K562 (cell line): Measurements from ENCODE around the gene CBFA2T3. TPM values are rescaled to one million over a fixed set of nuclear protein-coding genes. Genes with fewer than 3 reads are reported as not detected.

Experiments used
- ATAC-seq: fragments of 200-7000 bp; cut with Tn5 transposase; 3 replicates; pipeline ENCODE4 v1.9.1; 2020; ENCODE audit warnings: moderate library complexity
- BruUV-seq: library from RNA; stranded (reverse); fragments of 400-500 nt; replicated peaks from 2 replicates; lab custom pipeline; 2021; lab: Mats Ljungman, UMichigan
- CTCF ChIA-PET: fragments of 300-600 bp; formaldehyde crosslinking; extraction: SDS; loops from one replicate; lab custom pipeline; 2021; ENCODE audit warnings: low intra/inter-chr PET ratio; lab: Yijun Ruan, JAX
- POLR2A ChIA-PET: fragments of 300-600, 350-650 bp; sonication (Branson Sonifier 250); formaldehyde crosslinking; extraction: SDS; loops from one replicate; lab custom pipeline; 2021; ENCODE audit warnings: antibody characterized with exemption, inconsistent platforms; lab: Yijun Ruan, JAX
- DNase-seq, 4 experiments: peaks; one replicate each; pipeline versions ENCODE4 v3.0.0 to v3.0.0-alpha.2; 2011 to 2018; ENCODE audit warnings: low spot score in 3 of 4, mixed read lengths in 3 of 4; ENCODE audit errors: extremely low read depth in 1 of 4
- FAIRE-seq: peaks from 2 replicates; lab custom pipeline; 2011; peaks lifted over from hg19 to GRCh38; lab: Jason Lieb, UNC
- H2AFZ ChIP-seq: 2 replicates; pipeline ENCODE4 v1.6.0; 2011; ENCODE audit warnings: low read depth, low read length, control low read depth, inconsistent platforms
- H3K27ac ChIP-seq: fragments of 200-600 bp; 3 replicates; pipeline ENCODE4 v1.8.0; 2011; ENCODE audit warnings: low read depth, mild to moderate bottlenecking, control low read depth, inconsistent platforms, low read length, moderate library complexity, mixed read lengths; ENCODE audit errors: extremely low read depth
- H3K27me3 ChIP-seq, 2 experiments: fragments of 300-600 bp in 1 of 2; 2 replicates in 1 of 2; 3 replicates in 1 of 2; pipeline versions ENCODE4 v1.6.0 to v1.8.0; 2011; ENCODE audit warnings: inconsistent platforms in 2 of 2, low read length in 2 of 2, mild to moderate bottlenecking in 1 of 2, mixed read lengths in 1 of 2, moderate library complexity in 1 of 2; ENCODE audit not compliant: control insufficient read depth in 2 of 2, insufficient read depth in 2 of 2
- H3K36me3 ChIP-seq: fragments of 300-600 bp; 3 replicates; pipeline ENCODE4 v1.8.0; 2011; ENCODE audit warnings: mild to moderate bottlenecking, low read length, inconsistent platforms; ENCODE audit not compliant: control insufficient read depth, insufficient read depth
- H3K4me1 ChIP-seq, 2 experiments: fragments of 200-600 bp in 1 of 2; replicated peaks in 1 of 2; 2 replicates in 1 of 2; 3 replicates in 1 of 2; pipeline versions ENCODE4 v1.5.1 to v1.8.0; 2011; ENCODE audit warnings: inconsistent platforms in 2 of 2, low read length in 2 of 2, mild to moderate bottlenecking in 1 of 2, mixed read lengths in 1 of 2, moderate library complexity in 1 of 2; ENCODE audit not compliant: control insufficient read depth in 2 of 2, insufficient read depth in 2 of 2
- H3K4me2 ChIP-seq: 2 replicates; pipeline ENCODE4 v1.6.1; 2011; ENCODE audit warnings: low read length, control low read depth, inconsistent platforms, mixed read lengths; ENCODE audit not compliant: insufficient read depth
- H3K4me3 ChIP-seq: fragments of 200-600 bp; sonication (generic), shearing (Covaris generic); 2 replicates; pipeline ENCODE4 v1.5.1; 2016; ENCODE audit warnings: control low read depth, inconsistent platforms
- H3K79me2 ChIP-seq: fragments of 200-600 bp; 3 replicates; pipeline ENCODE4 v1.8.0; 2011; ENCODE audit warnings: low read length, inconsistent platforms; ENCODE audit not compliant: control insufficient read depth, insufficient read depth
- H3K9ac ChIP-seq, 2 experiments: 2 replicates each; pipeline versions ENCODE4 v1.6.0 to v1.6.1; 2011; ENCODE audit warnings: low read depth in 2 of 2, low read length in 2 of 2, control low read depth in 1 of 2, inconsistent platforms in 1 of 2, mild to moderate bottlenecking in 1 of 2, mixed read lengths in 1 of 2; ENCODE audit not compliant: insufficient read depth in 1 of 2
- H3K9me1 ChIP-seq: one replicate; pipeline ENCODE4 v1.6.0; 2011; ENCODE audit warnings: inconsistent platforms, mild to moderate bottlenecking, low read length, moderate library complexity; ENCODE audit not compliant: control insufficient read depth, insufficient read depth
- H3K9me3 ChIP-seq: replicated peaks from 2 replicates; pipeline ENCODE4 v1.5.1; 2011; ENCODE audit warnings: low read depth, low read length, inconsistent platforms; ENCODE audit not compliant: control insufficient read depth, insufficient read depth
- H4K20me1 ChIP-seq: replicated peaks from 2 replicates; pipeline ENCODE4 v1.6.1; 2011; ENCODE audit warnings: low read length, inconsistent platforms, mixed read lengths; ENCODE audit not compliant: control insufficient read depth, insufficient read depth
- HMG20B ChIP-seq: fragments of 250-450 bp; sonication (Bioruptor Pico); IDR thresholded peaks from 2 replicates; pipeline ENCODE4 v1.5.0; 2021; ENCODE audit warnings: mild to moderate bottlenecking
- PHB ChIP-seq: fragments of 250-450 bp; sonication (Bioruptor Pico); IDR thresholded peaks from 2 replicates; pipeline ENCODE4 v1.5.0; 2021
- RBBP5 ChIP-seq: fragments of 200-600 bp; sonication (generic); IDR thresholded peaks from 2 replicates; pipeline ENCODE4 v1.6.1; 2012; ENCODE audit warnings: borderline replicate concordance, mild to moderate bottlenecking, low read length, control low read depth, inconsistent platforms; ENCODE audit not compliant: insufficient read depth, poor library complexity, severe bottlenecking
- YY1 ChIP-seq, 3 experiments: IDR thresholded peaks; 2 replicates each; pipeline ENCODE4 v1.6.1; 2011; ENCODE audit warnings: low read length in 2 of 3, mild to moderate bottlenecking in 2 of 3, moderate library complexity in 2 of 3, borderline replicate concordance in 1 of 3, control low read depth in 1 of 3, low read depth in 1 of 3; ENCODE audit not compliant: insufficient read depth in 3 of 3, insufficient replicate concordance in 2 of 3, control insufficient read depth in 1 of 3, insufficient read length in 1 of 3; ENCODE audit errors: extremely low read depth in 1 of 3
- ZNF740 ChIP-seq, 3 experiments: fragments of 200-800 bp in 1 of 3; sonication (Bioruptor generic) in 1 of 3; sonication (generic) in 1 of 3; formaldehyde crosslinking in 1 of 3; IDR thresholded peaks; 2 replicates each; pipeline versions ENCODE4 v1.6.1 to v1.8.0; 2016 to 2022; ENCODE audit warnings: mild to moderate bottlenecking in 2 of 3, missing compliant biosample characterization in 2 of 3, missing genetic modification characterization in 2 of 3, missing genetic modification reagents in 1 of 3
- WGBS: fragments of 100-300 bp; shearing (Covaris generic); methylation state at CpG from one replicate; pipeline ENCODE4 v1.1.6; 2016; ENCODE audit warnings: low coverage, mixed read lengths; ENCODE audit not compliant: insufficient coverage; ENCODE audit errors: missing lambda C conversion rate; 5-methylcytosine and 5-hydroxymethylcytosine counted together
- in situ Hi-C: fragments of 300-500 bp; cut with MboI; formaldehyde crosslinking; loops from 4 replicates; pipeline ENCODE4 v1.15.0; 2018; ENCODE audit warnings: inconsistent platforms, mixed read lengths
- intact Hi-C: fragments of 100-400 bp; cut with micrococcal nuclease; formaldehyde crosslinking; loops from 2 replicates; pipeline ENCODE4 v1.14.2; 2022
- polyA plus RNA-seq, 8 experiments: library from polyadenylated mRNA; depleted of rRNA in 4 of 8; stranded (reverse) in 5 of 8; unstranded in 3 of 8; fragments of >200 nt; fragmentation: Nextera tagmentation in 2 of 8; fragmentation: Illumina TruSeq in 1 of 8; extraction: Ambion mirVana in 2 of 8; extraction: Trizol in 1 of 8; gene quantifications; 2 replicates each; pipeline versions ENCODE4 v1.2.1 to v1.2.3, GENCODE V29; 2011 to 2014; ENCODE audit warnings: inconsistent platforms in 1 of 8, missing spikeins in 1 of 8
- total RNA-seq, 7 experiments: library from RNA; depleted of rRNA in 6 of 7; stranded (reverse); fragments of >200 nt in 6 of 7; fragmentation: Illumina TruSeq in 2 of 7; extraction: Trizol in 2 of 7; gene quantifications; 2 replicates each; pipeline versions ENCODE4 v1.2.1 to v1.2.3, GENCODE V29; 2011 to 2021; ENCODE audit warnings: low replicate concordance in 1 of 7

The CBFA2T3 gene
- total and polyA plus RNA-seq, 9 of the 15 experiments (the other 6 are each of a cell fraction or from before 2014, with no cell fraction given), result 2.3 to 145 (median 6.7) TPM

DNA sequence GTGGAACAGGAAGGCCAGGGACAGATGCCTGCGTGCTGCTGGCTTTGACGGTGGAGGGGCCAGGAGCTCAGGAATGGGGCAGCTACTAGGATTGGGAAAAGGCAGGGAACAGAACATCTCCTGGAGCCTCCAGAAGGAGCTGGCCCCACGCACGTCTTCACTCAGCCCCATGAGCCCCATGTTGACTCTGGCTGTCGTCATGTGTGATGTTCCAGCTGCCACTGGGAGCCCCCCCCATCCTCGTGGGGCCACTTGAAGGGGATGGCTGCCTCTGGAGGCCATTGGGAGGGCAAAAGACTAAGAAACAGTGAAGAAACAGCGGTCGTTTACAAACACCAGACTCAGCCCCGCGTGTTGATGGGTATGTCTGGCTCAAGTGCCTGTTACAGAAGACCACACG lies 146.7 kb downstream of the CBFA2T3 start:
- ATAC-seq (no peak; the same call in 2 of the 3 replicates), FAIRE-seq (no peak), DNase-seq (no peak)
- Histone ChIP-seq H3K9ac (no peak overlapping the region; a peak in 1 of 4 replicates), H3K4me3 (no peak overlapping the region), H3K9me1 (no peaks in the 10 kb centered on the region), H3K4me2 (no peak overlapping the region), H3K79me2 (no peaks in the 10 kb centered on the region), H4K20me1 (no peaks in the 10 kb centered on the region; the same call in 1 of the 2 replicates), H3K27ac (no peak overlapping the region), H3K9me3 (no peaks in the 10 kb centered on the region), H3K27me3 (no peaks in the 10 kb centered on the region), H3K36me3 (no peaks in the 10 kb centered on the region), H2AFZ (no peak overlapping the region), H3K4me1 (peaks cover 0 to 50% of the 10 kb centered on the region in 2 experiments; a peak in 2 of 5 replicates)
- intact Hi-C loops (no loop called here), in situ Hi-C loops (no loop called here)
- CTCF ChIA-PET, result no interaction called here
- POLR2A ChIA-PET, result interaction anchor here (1.5 kb wide), 1 partner anchor 10 kb away, joined by 6 read pairs; no protein-coding TSS in a partner anchor
- no TSS peak for BruUV-seq
- WGBS, result 49% methylated on average over 11 of the region's 11 CpGs
- TF ChIP-seq ZNF740 (CRISPR knock-in tag; IDR thresholded peaks at IDR 0.05) (peak; percentile 78), ZNF740 (tag; IDR thresholded peaks at IDR 0.05) (no peak), YY1 (IDR thresholded peaks at IDR 0.05; ENCODE audit: borderline replicate concordance in 1 of 3, control insufficient read depth in 1 of 3, extremely low read depth in 1 of 3, insufficient read depth in 3 of 3, insufficient read length in 1 of 3, insufficient replicate concordance in 2 of 3, low read depth in 1 of 3, low read length in 2 of 3) (peak in 1 of 3 experiments; percentile 50), RBBP5 (no peak), HMG20B (no peak), PHB (CRISPR knock-in tag) (no peak)
